ENCODE results near the gene SLC6A18. TPM values are rescaled to one million over a fixed set of nuclear protein-coding genes. Genes with fewer than 3 reads are reported as not detected.

The SLC6A18 gene
- total RNA-seq, 2 experiments from 2014 or later, result not detected

- POLR2A ChIA-PET, result no interaction called here
- Mint-ChIP-seq H3K27ac (no peak overlapping the region), H3K4me1 (ENCODE audit: low read depth) (peaks cover 5% of the 10 kb centered on the region), H3K4me3 (no peak overlapping the region), H3K36me3 (ENCODE audit: low read depth) (no peaks in the 10 kb centered on the region), H3K27me3 (no peaks in the 10 kb centered on the region), H3K9me3 (no peaks in the 10 kb centered on the region)
- TF ChIP-seq, protein P1, sequence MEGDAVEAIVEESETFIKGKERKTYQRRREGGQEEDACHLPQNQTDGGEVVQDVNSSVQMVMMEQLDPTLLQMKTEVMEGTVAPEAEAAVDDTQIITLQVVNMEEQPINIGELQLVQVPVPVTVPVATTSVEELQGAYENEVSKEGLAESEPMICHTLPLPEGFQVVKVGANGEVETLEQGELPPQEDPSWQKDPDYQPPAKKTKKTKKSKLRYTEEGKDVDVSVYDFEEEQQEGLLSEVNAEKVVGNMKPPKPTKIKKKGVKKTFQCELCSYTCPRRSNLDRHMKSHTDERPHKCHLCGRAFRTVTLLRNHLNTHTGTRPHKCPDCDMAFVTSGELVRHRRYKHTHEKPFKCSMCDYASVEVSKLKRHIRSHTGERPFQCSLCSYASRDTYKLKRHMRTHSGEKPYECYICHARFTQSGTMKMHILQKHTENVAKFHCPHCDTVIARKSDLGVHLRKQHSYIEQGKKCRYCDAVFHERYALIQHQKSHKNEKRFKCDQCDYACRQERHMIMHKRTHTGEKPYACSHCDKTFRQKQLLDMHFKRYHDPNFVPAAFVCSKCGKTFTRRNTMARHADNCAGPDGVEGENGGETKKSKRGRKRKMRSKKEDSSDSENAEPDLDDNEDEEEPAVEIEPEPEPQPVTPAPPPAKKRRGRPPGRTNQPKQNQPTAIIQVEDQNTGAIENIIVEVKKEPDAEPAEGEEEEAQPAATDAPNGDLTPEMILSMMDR (IDR thresholded peaks at IDR 0.05), result no peak
- intact Hi-C loops (cut with micrococcal nuclease), result no loop called here
- CTCF ChIA-PET, result no interaction called here
- no peak for DNase-seq
- no peak for ATAC-seq
Measured at GRCh38 chr5:1222147-1222546, 3.0 kb upstream of the SLC6A18 start.

DNA sequence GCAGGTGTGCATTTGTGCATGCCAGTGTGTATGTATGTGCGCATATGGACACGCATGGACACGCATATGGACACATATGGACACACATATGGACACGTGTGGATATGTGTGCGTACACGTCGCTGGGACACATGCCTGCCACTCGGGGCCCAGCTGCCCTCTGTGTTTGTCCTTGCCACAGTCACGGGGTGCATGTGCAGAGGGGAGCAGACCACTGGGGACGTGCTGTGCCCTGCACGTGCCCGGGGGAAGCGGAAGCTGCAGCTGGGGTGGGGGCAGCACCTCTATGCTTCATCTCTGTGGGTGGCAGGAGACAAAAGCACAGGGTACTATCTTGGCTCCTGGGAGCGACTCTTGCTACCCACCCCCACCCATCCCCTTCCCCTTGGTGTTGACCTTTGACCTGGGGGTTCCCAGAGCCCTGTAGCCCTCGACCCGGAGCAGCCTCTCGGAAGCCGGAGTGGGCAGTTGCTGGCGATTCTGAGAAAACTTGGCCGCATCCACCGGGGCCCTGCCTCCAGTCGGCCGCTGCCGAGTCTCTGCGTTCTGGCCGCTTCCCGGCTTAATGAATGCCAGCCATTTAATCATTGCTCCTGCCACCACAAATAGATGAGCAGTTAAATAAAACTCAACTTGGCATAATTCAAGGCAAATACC, 2.4 kb upstream of the SLC6A18 start:
- H3K36me3 Mint-ChIP-seq (ENCODE audit: low read depth), result no peaks in the 10 kb centered on the region
- ChIA-PET CTCF (no interaction called here), POLR2A (no interaction called here)
- TF ChIP-seq, protein P1 (IDR thresholded peaks at IDR 0.05), result no peak
- intact Hi-C loops (cut with micrococcal nuclease), result no loop called here
- H3K4me1 Mint-ChIP-seq (ENCODE audit: low read depth), result peaks cover 7% of the 10 kb centered on the region
- H3K27ac Mint-ChIP-seq, result no peak overlapping the region
- H3K4me3 Mint-ChIP-seq, result no peak overlapping the region
- DNase-seq (no peak), ATAC-seq (no peak)
- H3K9me3 Mint-ChIP-seq, result no peaks in the 10 kb centered on the region
- peaks cover 5% of the 10 kb centered on the region for H3K27me3 Mint-ChIP-seq

DNA sequence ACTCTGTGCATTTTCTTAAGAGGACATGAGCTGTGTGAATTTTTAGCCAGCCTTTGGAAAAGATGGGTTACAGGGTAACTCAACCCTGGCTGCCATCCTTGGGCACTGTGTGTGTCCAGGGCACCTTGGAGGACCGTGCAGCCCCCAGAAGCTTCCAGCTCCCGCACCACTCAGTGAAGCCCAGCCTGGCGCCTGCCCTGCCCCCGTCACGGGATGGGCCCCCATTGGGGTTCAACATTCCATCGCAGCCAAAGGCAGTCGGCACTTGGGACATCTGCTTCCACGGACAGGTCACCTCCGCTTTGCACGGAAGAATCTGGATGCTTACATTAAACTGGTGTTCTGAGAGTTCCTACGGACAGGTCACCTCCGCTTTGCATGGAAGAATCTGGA, 1.9 kb upstream of the SLC6A18 start:
- DNase-seq (no peak), ATAC-seq (no peak)
- intact Hi-C loops (cut with micrococcal nuclease), result no loop called here
- peaks cover 8% of the 10 kb centered on the region for H3K27me3 Mint-ChIP-seq
- POLR2A ChIA-PET, result no interaction called here
- no peaks in the 10 kb centered on the region for H3K36me3 Mint-ChIP-seq (ENCODE audit: low read depth)
- CTCF ChIA-PET, result no interaction called here
- no peak overlapping the region for H3K27ac Mint-ChIP-seq
- H3K4me3 Mint-ChIP-seq, result no peak overlapping the region
- peaks cover 5% of the 10 kb centered on the region for H3K4me1 Mint-ChIP-seq (ENCODE audit: low read depth)
- TF ChIP-seq, protein P1 (IDR thresholded peaks at IDR 0.05), result no peak
- no peaks in the 10 kb centered on the region for H3K9me3 Mint-ChIP-seq

GRCh38 chr5:1224631-1225030, 550 bp upstream of the SLC6A18 start:
- POLR2A ChIA-PET, result no interaction called here
- CTCF ChIA-PET, result no interaction called here
- Mint-ChIP-seq H3K27me3 (peaks cover 19% of the 10 kb centered on the region), H3K36me3 (ENCODE audit: low read depth) (no peaks in the 10 kb centered on the region), H3K9me3 (no peaks in the 10 kb centered on the region), H3K27ac (no peak overlapping the region), H3K4me1 (ENCODE audit: low read depth) (peaks cover 11% of the 10 kb centered on the region), H3K4me3 (no peak overlapping the region)
- DNase-seq (no peak), ATAC-seq (no peak)
- TF ChIP-seq, protein P1 (IDR thresholded peaks at IDR 0.05), result no peak
- intact Hi-C loops (cut with micrococcal nuclease), result no loop called here

DNA sequence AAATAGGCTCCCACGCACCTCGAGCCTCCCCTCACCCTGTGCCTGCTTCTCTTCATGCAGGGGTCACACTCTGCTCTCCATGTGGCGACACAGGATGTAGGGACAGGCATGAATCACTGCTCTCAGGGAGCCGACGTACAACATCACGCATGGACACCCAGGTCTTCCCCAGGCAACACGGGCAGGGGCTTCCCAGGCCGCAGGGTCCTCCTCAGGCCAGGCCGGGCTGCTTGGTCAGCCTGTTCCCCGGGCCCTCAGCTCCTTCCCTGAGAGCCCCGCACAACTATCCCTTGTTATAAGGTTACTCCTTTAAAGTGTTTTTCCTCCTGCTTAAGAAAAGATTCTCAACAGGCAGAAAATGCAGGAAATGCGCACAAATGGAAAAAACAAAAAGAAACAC, 1.1 kb downstream of the SLC6A18 start:
- DNase-seq (no peak), ATAC-seq (no peak)
- intact Hi-C loops (cut with micrococcal nuclease), result no loop called here
- Mint-ChIP-seq H3K9me3 (no peaks in the 10 kb centered on the region), H3K36me3 (ENCODE audit: low read depth) (no peaks in the 10 kb centered on the region), H3K27ac (no peak overlapping the region), H3K4me1 (ENCODE audit: low read depth) (peaks cover 11% of the 10 kb centered on the region), H3K27me3 (peaks cover 23% of the 10 kb centered on the region), H3K4me3 (no peak overlapping the region)
- TF ChIP-seq, protein P1 (IDR thresholded peaks at IDR 0.05), result no peak
- CTCF ChIA-PET, result no interaction called here
- POLR2A ChIA-PET, result no interaction called here

Data from activated CD8-positive, alpha-beta T cell treated with anti-CD3 and anti-CD28 coated beads for 36 hours (primary cell).